ENCODE measurements around the gene HOPX. TPM values are rescaled to one million over a fixed set of nuclear protein-coding genes. Genes with fewer than 3 reads are reported as not detected.
A peak's percentile ranks its signal among the peaks of the same experiment; 100 is the strongest.

HOPX gene
- total RNA-seq, 4 donors from 2014 or later = 405 to 1,883 (median 1,516) TPM

DNA sequence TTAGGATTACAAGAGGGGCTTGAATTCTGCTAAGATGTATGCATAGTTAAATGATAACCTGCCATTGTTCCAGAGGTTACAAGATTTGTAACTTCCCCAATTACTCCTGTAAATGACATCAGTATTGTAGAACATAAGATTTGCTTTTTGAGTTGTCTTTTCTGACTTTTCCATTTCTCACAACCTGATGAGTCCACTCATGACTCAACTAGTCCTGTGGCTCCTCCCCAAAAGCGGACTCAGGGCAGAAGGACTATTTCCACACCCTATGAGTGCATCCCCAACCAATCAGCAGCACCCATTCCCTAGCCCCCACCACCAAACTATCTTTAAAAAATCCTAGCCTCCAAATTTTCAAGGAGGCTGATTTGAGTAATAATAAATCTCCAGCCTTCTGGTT lies 54.7 kb downstream of the HOPX start:
- Histone ChIP-seq H3K36me3 (no peaks in the 10 kb centered on the region), H3K4me1 (peaks cover 22% of the 10 kb centered on the region), H3K4me3 (no peak overlapping the region), H3K27me3 (no peaks in the 10 kb centered on the region), H3K9me3 (peaks cover 4% of the 10 kb centered on the region), H3K27ac (no peak overlapping the region)
- no peak for TF ChIP-seq EP300 (IDR thresholded peaks at IDR 0.05)
- no peak for TF ChIP-seq POLR2AphosphoS5 (IDR thresholded peaks at IDR 0.05)
- TF ChIP-seq, protein P1, sequence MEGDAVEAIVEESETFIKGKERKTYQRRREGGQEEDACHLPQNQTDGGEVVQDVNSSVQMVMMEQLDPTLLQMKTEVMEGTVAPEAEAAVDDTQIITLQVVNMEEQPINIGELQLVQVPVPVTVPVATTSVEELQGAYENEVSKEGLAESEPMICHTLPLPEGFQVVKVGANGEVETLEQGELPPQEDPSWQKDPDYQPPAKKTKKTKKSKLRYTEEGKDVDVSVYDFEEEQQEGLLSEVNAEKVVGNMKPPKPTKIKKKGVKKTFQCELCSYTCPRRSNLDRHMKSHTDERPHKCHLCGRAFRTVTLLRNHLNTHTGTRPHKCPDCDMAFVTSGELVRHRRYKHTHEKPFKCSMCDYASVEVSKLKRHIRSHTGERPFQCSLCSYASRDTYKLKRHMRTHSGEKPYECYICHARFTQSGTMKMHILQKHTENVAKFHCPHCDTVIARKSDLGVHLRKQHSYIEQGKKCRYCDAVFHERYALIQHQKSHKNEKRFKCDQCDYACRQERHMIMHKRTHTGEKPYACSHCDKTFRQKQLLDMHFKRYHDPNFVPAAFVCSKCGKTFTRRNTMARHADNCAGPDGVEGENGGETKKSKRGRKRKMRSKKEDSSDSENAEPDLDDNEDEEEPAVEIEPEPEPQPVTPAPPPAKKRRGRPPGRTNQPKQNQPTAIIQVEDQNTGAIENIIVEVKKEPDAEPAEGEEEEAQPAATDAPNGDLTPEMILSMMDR (IDR thresholded peaks at IDR 0.05) = no peak
- no peak for TF ChIP-seq POLR2A (IDR thresholded peaks at IDR 0.05)
- WGBS = 94% methylated on average over 1 of the region's 1 CpG
- no peak for DNase-seq (ENCODE audit: low spot score in 2 of 2)

DNA sequence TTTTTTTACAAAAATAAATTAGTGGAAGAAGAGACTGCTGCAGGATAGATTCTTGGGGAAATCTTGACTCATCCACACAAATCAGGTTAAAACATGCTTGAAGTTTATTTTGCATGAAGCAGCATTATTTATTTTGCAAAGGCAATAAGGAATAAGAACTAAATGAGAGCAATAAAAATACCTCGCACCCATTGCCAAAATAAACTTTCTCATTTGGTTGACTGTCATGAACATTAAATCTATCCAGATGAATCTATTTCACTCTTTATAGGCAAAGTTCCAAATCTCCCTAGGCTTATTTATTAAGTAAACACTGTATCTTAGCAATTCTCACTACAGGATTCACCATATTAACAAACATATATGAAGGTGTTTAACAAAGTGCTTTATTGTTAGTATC lies 58.9 kb downstream of the HOPX start:
- H3K27ac ChIP-seq = peak overlapping the region; percentile 82
- TF ChIP-seq EP300 (IDR thresholded peaks at IDR 0.05) (no peak), POLR2AphosphoS5 (IDR thresholded peaks at IDR 0.05) (no peak), POLR2A (IDR thresholded peaks at IDR 0.05) (no peak)
- TF ChIP-seq, protein P1 (IDR thresholded peaks at IDR 0.05) = no peak
- 24% methylated on average over 1 of the region's 1 CpG for WGBS

DNA sequence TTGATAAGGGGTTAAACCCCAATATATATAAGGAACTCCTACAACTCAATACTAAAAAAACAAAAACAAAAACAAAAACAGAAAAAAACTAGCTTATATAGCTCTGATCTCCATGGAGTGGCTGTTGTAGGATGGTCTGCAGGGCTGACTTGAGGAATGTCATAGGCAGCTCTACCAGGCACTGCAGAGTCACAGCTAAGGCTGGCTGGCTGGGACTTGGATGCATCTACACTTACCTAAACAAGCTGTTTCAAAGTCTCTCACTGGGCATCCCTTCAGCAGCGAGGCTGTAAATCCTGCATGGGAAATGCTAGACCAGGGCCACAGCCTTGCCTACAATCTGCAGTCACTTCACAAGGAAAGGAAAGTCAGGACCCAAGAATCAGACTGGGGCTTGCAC lies 61.3 kb downstream of the HOPX start:
- Histone ChIP-seq H3K4me3 (no peak overlapping the region), H3K4me1 (peaks cover 16% of the 10 kb centered on the region), H3K27me3 (no peaks in the 10 kb centered on the region), H3K9me3 (peaks cover 3% of the 10 kb centered on the region), H3K27ac (no peak overlapping the region), H3K36me3 (no peaks in the 10 kb centered on the region)
- no peak for TF ChIP-seq POLR2AphosphoS5 (IDR thresholded peaks at IDR 0.05)
- no peak for DNase-seq (ENCODE audit: low spot score in 2 of 2)
- WGBS = 57% methylated on average over 1 of the region's 1 CpG

More for the DNA sequence above, 58.9 kb downstream of the HOPX start:
- peaks cover 16% of the 10 kb centered on the region for H3K4me1 ChIP-seq
- no peak for DNase-seq (ENCODE audit: low spot score in 2 of 2)
- peaks cover 4% of the 10 kb centered on the region for H3K9me3 ChIP-seq
- no peaks in the 10 kb centered on the region for H3K27me3 ChIP-seq
- no peak overlapping the region for H3K4me3 ChIP-seq
- H3K36me3 ChIP-seq = no peaks in the 10 kb centered on the region

DNA sequence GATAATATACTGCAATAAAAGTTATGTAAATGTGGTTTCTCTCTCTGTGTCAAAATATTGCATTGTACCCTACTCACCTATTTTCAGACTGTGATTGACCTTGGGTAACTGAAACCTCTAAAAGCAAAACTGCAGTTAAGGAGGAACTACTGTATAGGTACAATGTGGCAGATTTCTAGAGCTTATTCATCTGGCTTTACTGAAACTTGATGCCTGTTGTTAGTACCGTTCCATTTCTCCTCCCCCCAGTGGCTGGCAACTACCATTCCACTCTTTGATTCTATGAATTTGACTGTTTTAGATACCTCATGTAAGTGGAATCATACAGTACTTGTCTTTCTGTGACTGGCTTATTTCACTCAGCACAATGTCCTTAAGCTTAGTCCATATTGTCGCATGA lies 61.9 kb downstream of the HOPX start:
- no peaks in the 10 kb centered on the region for H3K36me3 ChIP-seq
- H3K27me3 ChIP-seq = no peaks in the 10 kb centered on the region
- no peak for DNase-seq (ENCODE audit: low spot score in 2 of 2)
- WGBS = 36% methylated on average over 2 of the region's 2 CpGs
- peaks cover 16% of the 10 kb centered on the region for H3K4me1 ChIP-seq
- no peak for TF ChIP-seq POLR2AphosphoS5 (IDR thresholded peaks at IDR 0.05)
- no peak for TF ChIP-seq EP300 (IDR thresholded peaks at IDR 0.05)
- TF ChIP-seq, protein P1 (IDR thresholded peaks at IDR 0.05) = no peak
- TF ChIP-seq POLR2A (IDR thresholded peaks at IDR 0.05) = no peak
- H3K9me3 ChIP-seq = no peaks in the 10 kb centered on the region
- no peak overlapping the region for H3K27ac ChIP-seq
- H3K4me3 ChIP-seq = no peak overlapping the region

DNA sequence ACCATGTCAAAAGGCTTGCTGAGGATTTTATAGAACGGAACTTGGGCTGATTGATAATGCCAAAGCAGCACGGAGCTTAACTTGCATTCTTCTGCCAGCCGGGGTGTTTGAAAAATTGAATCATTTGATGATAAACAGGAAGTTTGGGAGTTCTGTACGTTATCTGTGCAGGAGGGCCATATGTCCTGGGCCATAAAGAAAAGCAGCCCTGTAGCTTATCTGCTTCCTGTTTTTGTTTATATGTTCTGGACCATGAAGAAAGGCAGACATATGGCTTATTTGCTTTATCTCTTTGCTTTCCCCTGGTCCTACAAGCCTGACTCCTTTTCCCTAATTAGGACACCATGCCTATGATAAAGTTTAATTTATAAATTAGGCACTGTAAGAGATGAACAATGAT lies 62.4 kb downstream of the HOPX start:
- no peaks in the 10 kb centered on the region for H3K36me3 ChIP-seq

More for the DNA sequence above, 62.4 kb downstream of the HOPX start:
- Histone ChIP-seq H3K9me3 (no peaks in the 10 kb centered on the region), H3K27ac (no peak overlapping the region), H3K4me3 (no peak overlapping the region), H3K4me1 (peaks cover 16% of the 10 kb centered on the region), H3K27me3 (no peaks in the 10 kb centered on the region)
- TF ChIP-seq POLR2AphosphoS5 (IDR thresholded peaks at IDR 0.05) (no peak), POLR2A (IDR thresholded peaks at IDR 0.05) (no peak), EP300 (IDR thresholded peaks at IDR 0.05) (no peak)
- TF ChIP-seq, protein P1 (IDR thresholded peaks at IDR 0.05) = no peak
- WGBS = 50% methylated on average over 4 of the region's 4 CpGs
- DNase-seq (ENCODE audit: low spot score in 2 of 2) = no peak

Measured in suprapubic skin (tissue), 4 donors.